GM19324 (cell line): ENCODE data around the gene COA1.
"Not testable (repeated sequence)": the region's sequence is repeated elsewhere in the genome, so short reads cannot be mapped to it uniquely, and the experiment has no call there.

Source experiments
- ATAC-seq: cut with Tn5 transposase; IDR thresholded peaks from one replicate; pipeline ENCODE4 v1.9.1; 2021; ENCODE audit warnings: mild to moderate bottlenecking, moderate library complexity; ENCODE audit not compliant: unreplicated experiment, low FRiP score

The COA1 gene

GRCh38 chr7:43637114-43637806 is 92.1 kb downstream of the COA1 start:
- ATAC-seq: no peak

GRCh38 chr7:43636093-43636492 is 93.2 kb downstream of the COA1 start:
- no peak for ATAC-seq

GRCh38 chr7:43634384-43634783 is 94.9 kb downstream of the COA1 start:
- ATAC-seq: no peak

GRCh38 chr7:43632746-43633145 is 96.6 kb downstream of the COA1 start:
- no peak for ATAC-seq

GRCh38 chr7:43631559-43631958 is 97.8 kb downstream of the COA1 start:
- no peak for ATAC-seq

GRCh38 chr7:43630482-43630881 is 98.8 kb downstream of the COA1 start:
- ATAC-seq: no peak

- ATAC-seq: no peak
Measured at GRCh38 chr7:43629857-43630256, 99.5 kb downstream of the COA1 start.

- ATAC-seq: no peak
Measured at GRCh38 chr7:43628431-43628830, 100.9 kb downstream of the COA1 start.

GRCh38 chr7:43627798-43628197 is 101.5 kb downstream of the COA1 start:
- not testable (repeated sequence) for ATAC-seq

- no peak for ATAC-seq
Measured at GRCh38 chr7:43626695-43627094, 102.6 kb downstream of the COA1 start.

GRCh38 chr7:43625980-43626379 is 103.3 kb downstream of the COA1 start:
- no peak for ATAC-seq

- ATAC-seq: peak; percentile 50
Measured at GRCh38 chr7:43625453-43625852, 103.9 kb downstream of the COA1 start.

GRCh38 chr7:43624156-43624555 is 105.2 kb downstream of the COA1 start:
- ATAC-seq: no peak

- no peak for ATAC-seq
Measured at GRCh38 chr7:43621729-43622448, 107.4 kb downstream of the COA1 start.

GRCh38 chr7:43619213-43620012 is 109.9 kb downstream of the COA1 start:
- no peak for ATAC-seq

- ATAC-seq: no peak
Measured at GRCh38 chr7:43618073-43618472, 111.2 kb downstream of the COA1 start.

- no peak for ATAC-seq
Measured at GRCh38 chr7:43616977-43617376, 112.3 kb downstream of the COA1 start.

GRCh38 chr7:43615558-43616145 is 113.7 kb downstream of the COA1 start:
- ATAC-seq: no peak

- no peak for ATAC-seq
Measured at GRCh38 chr7:43612599-43613589, 116.4 kb downstream of the COA1 start.

- ATAC-seq: no peak
Measured at GRCh38 chr7:43612128-43612527, 117.2 kb downstream of the COA1 start.
